Neural progenitor cell (in vitro differentiated cells): ENCODE measurements around the gene ST8SIA5. TPM values are rescaled to one million over a fixed set of nuclear protein-coding genes. Genes with fewer than 3 reads are reported as not detected.

Experiments used
- DNase-seq: peaks from one replicate; pipeline ENCODE4 v3.0.0-alpha.2; 2016; ENCODE audit warnings: low spot score
- H2AFZ ChIP-seq: fragments of 200-600 bp; sonication (generic); replicated peaks from 2 replicates; pipeline ENCODE4 v1.6.1; 2016; ENCODE audit warnings: antibody characterized with exemption
- H3F3A ChIP-seq: fragments of 200-600 bp; sonication (generic); 2 replicates; pipeline ENCODE4 v1.6.1; 2016; ENCODE audit warnings: antibody characterized with exemption, low read depth
- H3K27ac ChIP-seq: fragments of 200-600 bp; sonication (generic); 2 replicates; pipeline ENCODE4 v1.5.1; 2016; ENCODE audit warnings: mild to moderate bottlenecking
- H3K27me3 ChIP-seq: fragments of 200-600 bp; sonication (generic); 2 replicates; pipeline ENCODE4 v1.6.1; 2016; ENCODE audit warnings: mild to moderate bottlenecking, moderate library complexity
- H3K36me3 ChIP-seq: fragments of 200-600 bp; sonication (generic); 2 replicates; pipeline ENCODE4 v1.5.1; 2016
- H3K4me1 ChIP-seq: fragments of 200-600 bp; sonication (generic); 2 replicates; pipeline ENCODE4 v1.6.1; 2016; ENCODE audit warnings: mixed run types
- H3K4me2 ChIP-seq: fragments of 200-600 bp; sonication (generic); 2 replicates; pipeline ENCODE4 v1.6.1; 2016
- H3K4me3 ChIP-seq: fragments of 200-600 bp; sonication (generic); 2 replicates; pipeline ENCODE4 v1.5.1; 2016
- H3K79me2 ChIP-seq: fragments of 200-600 bp; sonication (generic); 2 replicates; pipeline ENCODE4 v1.6.1; 2016; ENCODE audit warnings: low read depth
- H3K9ac ChIP-seq: fragments of 200-600 bp; sonication (generic); 2 replicates; pipeline ENCODE4 v1.6.1; 2016
- H3K9me3 ChIP-seq: fragments of 200-600 bp; sonication (generic); 2 replicates; pipeline ENCODE4 v1.5.1; 2016; ENCODE audit warnings: low read depth
- H4K20me1 ChIP-seq: fragments of 200-600 bp; sonication (generic); 2 replicates; pipeline ENCODE4 v1.6.1; 2016; ENCODE audit warnings: low read depth
- H3K27ac Mint-ChIP-seq: 3 replicates; pipeline ENCODE4 v1.8.0; 2021; ENCODE audit warnings: mixed read lengths
- H3K27me3 Mint-ChIP-seq: 2 replicates; pipeline ENCODE4 v1.8.0; 2022; ENCODE audit warnings: low read depth, mild to moderate bottlenecking, inconsistent platforms, moderate library complexity, mixed read lengths; ENCODE audit not compliant: insufficient read depth
- H3K36me3 Mint-ChIP-seq: 3 replicates; pipeline ENCODE4 v1.8.0; 2021; ENCODE audit warnings: mixed read lengths
- H3K4me1 Mint-ChIP-seq: 3 replicates; pipeline ENCODE4 v1.8.0; 2021; ENCODE audit warnings: mixed read lengths
- H3K4me3 Mint-ChIP-seq: 3 replicates; pipeline ENCODE4 v1.8.0; 2021; ENCODE audit warnings: mild to moderate bottlenecking, moderate library complexity, mixed read lengths
- H3K9me3 Mint-ChIP-seq: 3 replicates; pipeline ENCODE4 v1.8.0; 2020; ENCODE audit warnings: mixed read lengths
- CTCF ChIP-seq: fragments of 200-600 bp; sonication (generic); IDR thresholded peaks from 2 replicates; pipeline ENCODE4 v1.5.1; 2017; ENCODE audit warnings: antibody characterized with exemption, mild to moderate bottlenecking
- EZH2 ChIP-seq: fragments of 200-600 bp; sonication (generic); IDR thresholded peaks from 2 replicates; pipeline ENCODE4 v1.6.1; 2017; ENCODE audit warnings: antibody characterized with exemption, mild to moderate bottlenecking, moderate library complexity
- EZH2phosphoT487 ChIP-seq: fragments of 200-600 bp; sonication (generic); IDR thresholded peaks from 2 replicates; pipeline ENCODE4 v1.6.1; 2017; ENCODE audit warnings: antibody characterized with exemption
- total RNA-seq: library from RNA; depleted of rRNA; stranded (reverse); fragments of >200 nt; gene quantifications from 2 replicates; pipeline ENCODE4 v1.2.3, GENCODE V29; 2015; ENCODE audit warnings: low replicate concordance

The ST8SIA5 gene
- total RNA-seq, 1 donor from 2014 or later: 0.04 TPM

- Histone ChIP-seq H4K20me1 (no peaks in the 10 kb centered on the region), H3K9me3 (no peaks in the 10 kb centered on the region), H3K27me3 (no peaks in the 10 kb centered on the region), H3K27ac (no peak overlapping the region), H3K36me3 (no peaks in the 10 kb centered on the region), H3K4me3 (no peak overlapping the region), H3K4me1 (no peaks in the 10 kb centered on the region), H2AFZ (peak overlapping the region; percentile 24), H3F3A (no peaks in the 10 kb centered on the region), H3K79me2 (no peaks in the 10 kb centered on the region), H3K9ac (no peak overlapping the region), H3K4me2 (no peak overlapping the region)
- Mint-ChIP-seq H3K27ac (peak overlapping the region; percentile 21), H3K36me3 (no peaks in the 10 kb centered on the region), H3K9me3 (no peaks in the 10 kb centered on the region), H3K4me3 (no peak overlapping the region), H3K4me1 (peaks cover 5% of the 10 kb centered on the region), H3K27me3 (peaks cover 5% of the 10 kb centered on the region)
- DNase-seq: no peak
- no peak for TF ChIP-seq CTCF
- TF ChIP-seq EZH2: no peak
- TF ChIP-seq EZH2phosphoT487: no peak
Measured at GRCh38 chr18:46642561-46642960, 114.3 kb downstream of the ST8SIA5 start.

GRCh38 chr18:46641917-46642316 is 114.9 kb downstream of the ST8SIA5 start:
- Histone ChIP-seq H3K36me3 (no peaks in the 10 kb centered on the region), H3K4me2 (no peak overlapping the region), H3K4me3 (no peak overlapping the region), H3K27ac (no peak overlapping the region), H3F3A (no peaks in the 10 kb centered on the region), H3K79me2 (no peaks in the 10 kb centered on the region), H3K4me1 (no peaks in the 10 kb centered on the region), H4K20me1 (no peaks in the 10 kb centered on the region), H3K9ac (no peak overlapping the region), H2AFZ (no peak overlapping the region), H3K27me3 (no peaks in the 10 kb centered on the region), H3K9me3 (no peaks in the 10 kb centered on the region)
- TF ChIP-seq EZH2 (no peak), CTCF (no peak), EZH2phosphoT487 (no peak)
- H3K4me1 Mint-ChIP-seq: peaks cover 5% of the 10 kb centered on the region
- no peak for DNase-seq
- no peaks in the 10 kb centered on the region for H3K36me3 Mint-ChIP-seq
- no peak overlapping the region for H3K27ac Mint-ChIP-seq
- H3K9me3 Mint-ChIP-seq: no peaks in the 10 kb centered on the region
- H3K27me3 Mint-ChIP-seq: peaks cover 8% of the 10 kb centered on the region
- no peak overlapping the region for H3K4me3 Mint-ChIP-seq

GRCh38 chr18:46639386-46639785 is 117.5 kb downstream of the ST8SIA5 start:
- TF ChIP-seq CTCF: no peak
- no peak for TF ChIP-seq EZH2
- TF ChIP-seq EZH2phosphoT487: no peak
- Mint-ChIP-seq H3K4me1 (peaks cover 5% of the 10 kb centered on the region), H3K27me3 (peaks cover 6% of the 10 kb centered on the region), H3K36me3 (no peaks in the 10 kb centered on the region), H3K4me3 (no peak overlapping the region), H3K27ac (no peak overlapping the region), H3K9me3 (no peaks in the 10 kb centered on the region)
- Histone ChIP-seq H3K9me3 (no peaks in the 10 kb centered on the region), H3K27ac (no peak overlapping the region), H3K36me3 (no peaks in the 10 kb centered on the region), H3K27me3 (no peaks in the 10 kb centered on the region), H3K79me2 (no peaks in the 10 kb centered on the region), H3F3A (no peaks in the 10 kb centered on the region), H3K9ac (no peak overlapping the region), H3K4me3 (no peak overlapping the region), H4K20me1 (no peaks in the 10 kb centered on the region), H2AFZ (no peak overlapping the region), H3K4me2 (no peak overlapping the region), H3K4me1 (no peaks in the 10 kb centered on the region)
- DNase-seq: no peak
